GM21381 (cell line): ENCODE measurements around the gene UBE2Q2.
"Not testable (repeated sequence)": the region's sequence is repeated elsewhere in the genome, so short reads cannot be mapped to it uniquely, and the experiment has no call there.

ENCODE experiments used
- ATAC-seq: cut with Tn5 transposase; IDR thresholded peaks from one replicate; pipeline ENCODE4 v1.9.1; 2021; ENCODE audit warnings: mild to moderate bottlenecking, moderate library complexity; ENCODE audit not compliant: unreplicated experiment

UBE2Q2 gene

DNA sequence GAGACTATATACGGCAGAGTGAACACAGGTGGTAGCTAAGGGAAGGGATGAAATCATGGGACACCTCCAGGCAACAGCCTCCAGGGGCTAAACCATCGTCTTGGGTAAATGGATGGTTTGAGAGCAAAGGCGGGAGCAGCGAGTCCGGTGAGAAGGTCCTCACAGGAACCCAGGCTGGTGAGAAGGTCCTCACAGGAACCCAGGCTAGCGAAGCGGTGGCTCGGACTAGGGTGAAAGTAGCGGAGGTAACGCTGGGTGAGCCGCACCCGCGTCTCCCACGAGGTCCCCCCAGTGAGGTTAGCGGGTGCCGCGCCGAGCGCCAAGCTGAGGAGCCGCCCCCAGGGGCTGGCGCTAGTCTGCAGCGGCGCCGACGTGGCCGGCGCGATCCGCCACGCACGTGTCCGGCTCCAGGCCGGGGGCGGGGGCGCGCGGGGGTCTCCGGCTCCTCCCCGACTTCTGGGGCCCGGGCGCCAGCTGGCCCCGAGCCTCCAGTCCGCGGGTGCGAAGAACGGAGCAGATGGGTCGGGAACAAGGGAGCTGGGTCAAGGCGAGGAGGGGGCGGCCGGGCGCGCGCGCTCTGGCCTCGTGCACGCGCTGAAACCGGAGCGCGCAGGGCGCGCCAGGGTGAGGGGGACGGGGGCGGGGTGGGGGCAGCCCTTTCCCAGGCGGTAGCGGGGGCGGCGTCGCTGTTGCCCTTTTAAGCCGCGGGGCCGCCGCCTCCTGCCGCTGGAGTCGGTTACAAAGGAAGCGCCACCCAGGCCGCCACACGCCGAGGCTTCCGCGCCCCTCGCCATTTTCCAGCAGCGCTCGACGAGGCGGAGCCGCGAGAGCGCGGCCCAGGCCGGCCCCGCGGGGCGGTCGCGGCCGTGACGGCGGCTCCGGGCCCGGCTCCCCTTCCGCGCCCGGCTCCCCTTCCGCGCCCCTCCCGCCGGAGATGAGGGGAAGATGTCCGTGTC, at the start of gene UBE2Q2:
UBE2Q2 (plus strand) TSS at position 726 of the 956 bp plus-strand sequence; CDS start at position 946, 220 bp downstream.
- ATAC-seq, result peak; percentile 50

DNA sequence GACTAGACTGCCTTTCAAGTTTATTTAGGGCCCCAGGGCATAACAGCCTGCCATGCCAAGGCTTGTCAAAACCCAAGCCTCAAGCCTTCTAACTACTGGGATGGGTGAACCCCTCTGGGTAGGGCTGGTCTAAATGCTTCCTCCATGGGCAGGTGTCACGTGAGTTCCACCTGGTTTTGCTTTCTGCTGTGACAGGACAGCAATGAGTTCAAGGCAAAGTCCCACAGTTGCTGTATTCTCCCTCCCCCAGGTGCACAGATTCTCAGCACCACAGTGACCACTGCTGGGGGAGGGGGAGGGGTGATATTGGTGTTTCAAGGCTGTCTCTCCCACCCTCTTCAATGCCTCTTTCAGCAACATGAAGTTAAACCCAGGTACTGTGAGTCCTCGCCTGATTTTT, 46.9 kb upstream of the UBE2Q2 start:
- ATAC-seq, result no peak

DNA sequence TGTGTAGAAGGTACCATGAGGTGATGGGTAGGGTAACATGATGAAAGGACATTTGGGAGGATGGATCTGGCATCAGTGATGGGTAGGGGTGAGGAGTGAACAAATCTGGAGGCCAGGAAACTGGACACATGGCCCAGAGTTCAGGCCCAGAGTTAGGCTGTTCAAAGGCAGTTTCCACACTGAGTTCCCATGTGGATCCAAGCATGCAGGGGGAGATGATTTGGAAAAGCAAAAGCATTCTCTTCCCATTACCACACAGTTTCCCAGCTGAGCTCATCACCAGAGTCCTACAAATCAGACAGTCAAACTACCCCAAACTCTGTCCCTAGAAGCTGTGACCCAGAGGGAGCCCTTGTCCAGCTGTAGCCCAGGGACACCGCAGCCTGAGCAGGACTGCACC, 46.1 kb upstream of the UBE2Q2 start:
- ATAC-seq, result not testable (repeated sequence)

DNA sequence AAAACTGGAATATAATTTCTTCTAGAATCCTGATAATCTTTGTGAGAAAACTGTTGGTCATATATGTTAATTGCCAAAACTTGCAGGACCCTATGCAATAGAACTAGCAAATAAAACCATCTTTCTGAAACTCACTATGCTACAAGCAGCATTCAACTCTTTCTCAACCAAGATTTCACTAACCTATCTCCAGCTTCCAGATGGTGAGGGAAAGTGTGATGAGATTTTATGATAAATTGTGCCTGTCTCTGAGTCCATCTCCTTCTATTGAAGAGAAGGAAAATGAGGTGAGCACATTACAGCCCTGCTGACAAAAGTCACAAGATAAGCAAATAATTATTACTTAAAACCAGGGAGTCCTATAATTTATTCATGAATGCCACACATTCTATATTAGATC, 44.1 kb upstream of the UBE2Q2 start:
- no peak for ATAC-seq

DNA sequence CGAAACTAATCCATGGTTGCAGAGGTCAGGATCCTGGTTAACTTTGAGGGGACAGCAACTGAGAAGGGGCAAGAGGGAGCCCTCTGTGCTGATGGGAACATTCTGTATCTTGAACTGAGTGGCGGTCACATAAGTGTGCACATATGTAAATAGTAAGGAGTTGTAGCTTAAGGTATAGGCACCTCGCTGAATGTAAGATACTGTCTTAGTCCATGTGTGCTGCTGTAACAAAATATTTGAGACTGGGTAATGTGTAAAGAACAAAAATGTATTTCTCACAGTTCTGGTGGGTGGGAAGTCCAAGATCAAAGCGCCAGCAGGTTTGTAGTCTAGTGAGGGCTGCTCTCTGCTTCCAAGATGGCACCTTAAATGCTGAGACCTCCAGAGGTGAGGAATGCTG, 42.8 kb upstream of the UBE2Q2 start:
- ATAC-seq, result not testable (repeated sequence)

DNA sequence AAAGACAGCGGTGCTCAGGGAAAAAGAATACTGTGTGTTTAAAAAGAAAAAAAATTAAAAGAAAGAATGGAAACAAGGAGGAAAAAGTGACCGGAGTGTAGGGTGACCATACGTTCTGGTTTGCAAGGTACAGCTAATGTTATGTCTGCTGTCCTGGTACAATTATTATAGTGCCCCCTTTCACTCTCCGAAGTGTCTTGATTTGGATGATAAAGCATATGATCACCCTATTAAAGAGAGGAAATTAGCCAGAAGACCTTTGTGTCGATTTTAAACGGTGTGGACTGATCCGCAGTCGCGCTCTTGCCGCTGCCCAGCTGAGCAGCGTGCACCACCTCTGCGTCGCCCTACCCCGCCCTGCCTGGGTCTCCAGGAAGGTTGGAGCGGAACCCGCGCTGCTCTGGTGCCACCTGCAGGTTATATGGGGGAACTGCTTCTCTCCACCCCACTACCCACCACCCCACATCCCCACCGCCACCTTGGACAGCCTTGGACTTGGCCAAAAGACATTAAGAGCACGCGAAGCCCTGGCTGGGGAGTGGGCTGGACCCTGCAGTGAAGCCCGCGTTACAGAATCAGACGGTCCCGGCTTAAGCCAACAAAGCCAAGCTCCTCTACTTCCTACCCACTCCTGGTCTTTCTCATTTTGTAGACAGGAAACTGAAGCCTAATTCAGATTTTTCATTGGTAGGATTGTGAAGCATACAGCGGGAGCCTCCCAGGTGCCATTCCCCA, 41.2 kb upstream of the UBE2Q2 start:
- ATAC-seq, result peak; percentile 80

DNA sequence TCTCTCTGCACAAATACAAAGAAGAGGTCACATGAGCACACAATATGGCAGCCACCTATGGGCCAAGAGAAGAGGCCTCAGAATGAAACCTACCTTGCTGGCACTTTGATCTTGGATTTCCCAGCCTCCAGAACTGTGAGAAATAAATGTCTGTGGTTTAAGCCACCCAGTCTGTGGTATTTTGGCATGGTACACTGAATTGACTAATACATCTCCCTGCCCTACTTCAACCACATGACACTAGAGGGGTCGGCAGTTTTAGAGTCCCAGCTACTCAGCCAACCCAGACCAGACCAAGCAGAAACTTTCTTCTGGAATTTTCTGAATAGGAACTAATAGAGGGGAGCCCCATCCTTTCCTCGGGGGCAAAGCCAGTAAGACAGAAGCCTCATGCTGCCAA, 35.8 kb upstream of the UBE2Q2 start:
- ATAC-seq, result not testable (repeated sequence)

DNA sequence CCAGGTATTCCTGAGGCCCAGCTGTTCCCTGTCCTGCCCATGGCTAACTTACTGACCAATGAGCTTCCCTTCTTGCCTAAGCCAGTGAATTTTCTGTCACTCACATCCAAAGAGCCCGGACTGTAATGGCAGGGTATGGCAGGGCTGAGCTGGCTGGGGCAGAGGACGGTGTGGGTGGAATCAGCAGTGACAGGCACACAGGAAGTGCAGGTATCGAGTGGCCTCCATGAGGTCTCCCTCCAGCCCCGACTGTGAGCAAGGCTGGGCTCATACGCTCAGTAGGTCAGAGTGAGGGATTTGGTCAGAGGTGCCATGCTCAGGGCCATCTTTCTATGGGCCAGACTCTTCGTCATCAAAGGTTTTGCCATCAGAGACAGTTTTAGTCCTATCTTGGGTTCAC, 35.2 kb upstream of the UBE2Q2 start:
- ATAC-seq, result not testable (repeated sequence)

DNA sequence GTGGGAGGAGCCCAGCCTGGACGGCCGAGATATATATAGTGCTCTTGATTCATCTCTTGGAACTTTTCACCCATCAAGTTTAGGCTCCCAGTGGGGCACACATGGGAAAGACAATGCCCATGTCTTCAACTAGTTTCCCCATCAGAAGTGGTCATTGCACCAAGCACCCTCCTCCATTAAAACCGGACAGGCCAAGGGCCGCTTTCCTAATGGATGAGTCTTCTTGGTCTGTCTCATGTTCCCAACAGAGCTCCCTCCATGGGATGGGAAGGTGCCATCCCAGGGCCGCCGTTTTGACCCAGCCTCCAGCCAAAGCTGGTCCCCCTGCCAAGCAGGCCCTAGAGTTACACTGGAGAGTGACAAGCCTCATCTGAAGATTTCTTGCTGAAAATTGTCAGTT, 34.7 kb upstream of the UBE2Q2 start:
- no peak for ATAC-seq

DNA sequence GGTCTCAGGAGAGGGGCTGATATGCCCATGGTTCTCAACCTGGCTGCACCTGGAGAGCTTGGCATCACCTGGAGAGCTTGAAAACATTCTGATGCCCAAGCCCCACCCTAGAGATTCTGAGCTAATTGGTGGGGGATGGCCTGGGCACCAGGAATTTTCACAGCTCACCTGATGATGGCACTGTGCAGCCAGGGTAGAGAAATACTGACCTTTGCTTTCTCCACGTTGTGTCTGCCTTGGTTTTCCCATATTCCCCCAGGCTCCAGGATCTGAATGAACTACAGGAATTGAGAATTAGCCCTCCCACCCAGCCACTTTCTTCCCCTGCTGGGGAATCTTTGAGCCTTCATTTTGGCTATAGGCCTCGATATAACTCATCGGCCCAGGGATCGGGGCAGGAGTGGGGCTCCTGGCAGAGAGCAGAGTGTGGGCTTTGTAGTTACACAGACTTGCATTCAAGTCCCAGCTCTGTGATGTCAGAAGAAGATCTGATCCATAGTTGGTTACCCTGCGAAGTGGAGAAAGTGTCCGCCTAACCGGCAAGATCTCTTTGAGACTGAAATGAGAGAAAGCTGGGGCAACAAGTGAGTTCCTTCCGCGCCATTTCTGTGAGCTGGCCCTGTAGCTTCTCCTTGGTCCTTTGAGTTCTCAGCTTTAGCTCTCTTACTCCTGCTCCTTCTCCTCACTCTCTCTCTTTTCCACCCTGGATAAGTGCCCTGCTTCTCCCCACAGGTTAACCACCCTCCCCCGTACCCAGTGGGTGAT, 33.1 kb upstream of the UBE2Q2 start:
- no peak for ATAC-seq

DNA sequence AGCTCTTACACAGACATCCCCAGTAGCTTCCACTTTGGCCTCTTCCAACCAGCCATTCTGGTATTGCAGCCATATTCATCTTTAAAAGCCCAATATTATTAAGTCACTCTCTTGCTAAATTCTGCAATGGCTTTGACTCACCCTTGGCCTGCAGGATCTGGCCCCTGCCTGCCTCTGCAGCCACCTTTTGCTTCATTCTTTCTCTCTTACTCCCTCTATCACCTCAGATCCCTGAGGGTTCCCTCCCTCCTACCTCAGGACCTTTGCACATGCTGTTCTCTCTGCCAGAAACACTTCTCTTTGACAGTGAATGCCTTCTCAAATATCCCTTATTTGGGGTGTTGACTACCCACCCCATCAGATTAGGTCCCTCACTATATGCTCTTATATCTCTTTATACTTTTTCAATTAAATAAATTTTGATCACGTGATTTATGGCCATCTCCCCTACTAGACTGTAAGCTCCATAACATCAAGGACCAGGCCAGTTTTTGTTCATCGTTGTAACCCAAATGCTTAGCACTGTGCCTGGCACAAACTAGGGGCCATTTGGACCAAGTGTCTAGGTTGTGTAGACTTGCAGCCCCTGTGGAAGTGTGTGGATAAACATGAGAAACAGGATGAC, 32.3 kb upstream of the UBE2Q2 start:
- no peak for ATAC-seq

DNA sequence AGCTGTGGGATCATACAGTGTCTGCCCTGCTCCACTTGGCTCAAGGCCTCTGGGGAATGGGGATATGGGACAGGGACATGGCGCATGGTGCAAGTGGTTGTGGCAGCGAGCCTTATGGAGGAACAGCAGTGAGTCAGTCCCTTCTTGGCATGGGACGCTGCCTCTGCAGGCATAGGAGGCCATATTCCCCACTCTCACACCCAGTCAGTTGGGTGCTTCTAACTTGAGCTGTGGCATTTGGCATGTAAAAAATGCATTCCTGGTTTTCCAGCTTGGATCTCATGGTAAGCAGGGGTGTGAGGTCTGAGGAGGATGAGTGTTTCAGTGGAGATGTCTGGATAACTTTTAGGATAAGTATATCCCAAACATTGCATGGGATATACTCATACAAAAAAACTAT, 31.6 kb upstream of the UBE2Q2 start:
- no peak for ATAC-seq

DNA sequence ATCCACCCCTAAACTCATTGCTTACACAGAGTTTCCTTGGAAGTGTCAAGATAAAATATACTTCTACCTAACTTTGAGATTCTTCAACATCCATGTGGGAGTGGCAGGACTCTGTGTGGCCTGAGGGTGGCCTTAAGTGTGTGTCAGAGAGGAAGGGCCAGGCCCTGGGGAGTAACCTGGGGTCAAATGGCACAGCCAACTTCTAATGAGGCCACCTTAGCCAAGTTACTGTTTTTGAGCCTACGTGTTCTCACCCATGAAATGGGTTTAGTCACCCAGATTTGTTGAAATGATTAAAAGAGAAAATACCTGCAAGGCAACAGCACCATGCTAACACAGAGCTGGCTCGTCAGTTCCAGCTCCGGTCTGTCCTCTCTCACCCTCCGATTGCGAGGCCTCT, 28.5 kb upstream of the UBE2Q2 start:
- no peak for ATAC-seq

DNA sequence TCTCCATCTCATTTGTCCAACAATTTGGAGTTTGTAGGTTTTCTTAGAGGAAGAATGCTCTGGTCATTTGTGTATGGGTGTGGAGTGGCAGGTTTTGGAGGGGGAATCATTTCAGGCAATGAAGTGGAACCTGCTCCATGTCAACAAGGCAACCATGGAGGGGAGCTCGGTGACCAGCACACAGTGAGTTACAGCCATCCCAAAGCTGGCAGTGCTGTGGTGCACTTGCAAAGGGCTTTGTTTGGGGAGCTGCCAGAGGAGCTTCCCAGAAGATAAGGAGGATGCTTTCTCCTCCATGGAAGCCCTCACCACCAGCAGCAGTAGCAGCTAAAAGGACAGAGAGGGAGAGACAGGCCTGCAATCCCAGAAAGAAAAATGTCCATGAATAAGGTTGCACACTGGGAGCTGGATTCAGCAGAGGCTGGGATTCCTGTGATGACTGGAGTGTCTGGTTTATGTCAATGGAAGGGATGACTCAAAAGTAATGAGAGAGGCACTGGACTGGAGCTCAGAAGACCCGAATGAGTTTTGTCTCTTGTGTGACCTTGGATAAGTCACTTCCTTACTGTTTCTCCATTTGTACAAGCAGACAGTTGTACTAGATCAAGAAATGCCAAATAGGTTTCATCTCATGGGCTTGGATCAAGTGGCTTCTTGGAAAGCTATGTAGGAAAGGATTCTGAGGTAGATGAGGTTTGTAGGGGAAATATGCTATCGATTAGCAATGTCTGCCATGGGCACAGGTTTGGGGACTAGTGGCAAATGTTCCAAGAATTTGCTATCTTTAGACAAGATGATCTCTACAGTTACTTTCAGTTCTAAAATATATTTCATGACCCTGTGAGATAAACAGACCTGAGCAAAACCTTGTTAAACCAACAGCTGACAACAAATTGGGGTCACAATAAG, 27.2 kb upstream of the UBE2Q2 start:
- ATAC-seq, result no peak

DNA sequence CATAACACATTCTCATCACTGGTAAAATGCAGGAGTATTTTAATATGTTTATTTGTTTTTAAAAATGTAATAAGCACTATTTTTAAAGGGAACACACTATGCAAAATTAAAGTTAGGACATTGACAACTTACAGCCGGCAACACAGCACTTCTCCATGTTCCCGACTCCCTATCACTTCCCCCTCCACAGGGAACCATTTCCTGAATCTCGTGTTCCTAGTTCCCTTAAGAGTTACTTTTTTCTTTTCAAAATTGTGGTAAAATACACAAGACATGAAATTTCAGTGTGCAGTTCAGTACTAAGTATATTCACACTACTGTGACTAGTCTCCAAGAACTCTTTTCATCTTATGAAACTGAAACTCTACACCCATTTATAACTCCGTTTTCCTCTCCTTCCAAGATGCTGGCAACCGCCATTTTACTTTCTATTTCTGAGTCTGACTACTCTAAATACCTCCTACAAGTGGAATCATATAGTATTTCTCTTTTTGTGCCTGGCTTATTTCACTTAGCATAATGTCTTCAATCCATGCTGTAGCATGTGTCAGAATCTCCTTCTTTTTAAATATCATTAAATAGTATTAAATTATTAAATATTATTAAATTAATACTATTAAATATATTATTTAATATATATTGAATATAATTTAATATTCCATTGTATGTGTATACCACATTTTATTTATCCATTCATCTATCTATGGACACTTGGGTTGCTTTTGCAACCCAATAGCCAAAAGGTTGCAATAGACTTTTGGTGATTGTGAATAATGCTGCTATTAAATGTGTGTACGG, 25.9 kb upstream of the UBE2Q2 start:
- ATAC-seq, result no peak

DNA sequence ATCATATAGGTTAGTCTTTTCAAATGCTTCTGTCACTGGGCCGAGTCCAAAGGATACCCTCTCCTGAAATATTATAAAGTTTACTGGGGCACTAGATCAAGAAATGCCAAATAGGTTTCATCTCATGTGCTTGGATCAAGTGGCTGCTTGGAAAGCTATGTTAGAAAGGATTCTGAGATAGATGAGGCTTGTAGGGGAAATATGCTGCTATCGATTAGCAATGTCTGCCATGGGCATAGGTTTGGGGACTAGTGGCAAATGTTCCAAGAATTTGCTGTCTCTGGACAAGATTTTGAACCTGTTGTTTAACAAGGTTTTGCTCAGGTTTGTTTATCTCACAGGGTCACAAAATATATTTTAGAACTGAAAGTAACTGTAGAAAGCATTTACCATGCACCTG, 23.0 kb upstream of the UBE2Q2 start:
- no peak for ATAC-seq

DNA sequence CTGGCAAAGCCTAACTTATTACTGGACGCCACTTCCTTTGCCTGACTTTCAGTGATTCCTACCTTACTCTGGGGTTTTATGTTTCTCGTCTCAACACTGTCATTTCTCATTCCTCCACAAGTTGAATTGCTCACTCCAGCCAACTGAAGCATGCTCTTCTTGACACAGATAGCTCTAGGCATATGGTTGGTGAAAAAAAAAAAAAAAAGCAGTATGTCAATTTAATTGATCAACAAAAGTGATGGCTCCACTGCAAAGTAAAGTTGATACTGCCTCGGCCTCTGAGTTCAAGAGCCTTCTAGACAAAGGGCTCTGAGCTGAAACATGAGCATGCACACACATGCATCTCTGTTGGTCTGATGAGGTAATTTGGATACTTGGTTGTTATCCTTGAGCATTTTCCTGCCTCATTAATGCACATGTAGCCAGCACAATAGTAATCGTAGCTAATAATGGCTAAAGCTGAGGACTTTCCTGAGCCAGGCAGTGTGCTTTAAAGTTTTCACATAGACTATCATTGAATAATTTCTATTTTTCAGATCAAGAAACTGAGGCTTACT, 21.4 kb upstream of the UBE2Q2 start:
- no peak for ATAC-seq

DNA sequence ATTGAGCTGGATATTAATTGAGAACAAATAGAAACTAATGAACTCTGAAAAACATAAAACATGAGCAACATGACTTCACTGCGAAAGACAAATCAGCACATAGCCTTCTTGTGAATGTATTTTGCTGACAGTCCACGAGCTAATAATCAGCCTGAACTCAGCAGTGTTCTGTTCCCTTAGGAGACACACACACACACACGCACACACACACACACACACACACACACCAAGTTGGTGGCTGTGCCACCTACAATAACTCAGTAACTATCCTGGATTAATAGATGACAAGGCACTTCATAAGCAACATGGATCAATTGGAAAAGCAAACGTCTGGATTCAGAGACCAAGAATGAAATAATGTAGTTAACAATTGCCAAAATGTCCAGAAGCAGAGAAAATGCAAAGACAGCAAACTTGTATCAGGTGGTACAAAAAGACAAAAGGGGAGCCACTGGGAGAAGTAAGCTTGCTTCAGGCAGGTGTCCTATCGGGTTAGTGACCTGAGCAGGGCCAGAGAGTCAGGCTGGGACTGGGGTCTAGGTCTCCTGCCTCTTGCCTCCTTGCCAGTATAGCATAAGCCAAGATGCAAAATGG, 20.5 kb upstream of the UBE2Q2 start:
- ATAC-seq, result no peak
